ENCODE measurements around the gene OR4D6. TPM values are rescaled to one million over a fixed set of nuclear protein-coding genes. Genes with fewer than 3 reads are reported as not detected.
"Not testable (repeated sequence)": the region's sequence is repeated elsewhere in the genome, so short reads cannot be mapped to it uniquely, and the experiment has no call there.

The OR4D6 gene
- not detected for total RNA-seq

DNA sequence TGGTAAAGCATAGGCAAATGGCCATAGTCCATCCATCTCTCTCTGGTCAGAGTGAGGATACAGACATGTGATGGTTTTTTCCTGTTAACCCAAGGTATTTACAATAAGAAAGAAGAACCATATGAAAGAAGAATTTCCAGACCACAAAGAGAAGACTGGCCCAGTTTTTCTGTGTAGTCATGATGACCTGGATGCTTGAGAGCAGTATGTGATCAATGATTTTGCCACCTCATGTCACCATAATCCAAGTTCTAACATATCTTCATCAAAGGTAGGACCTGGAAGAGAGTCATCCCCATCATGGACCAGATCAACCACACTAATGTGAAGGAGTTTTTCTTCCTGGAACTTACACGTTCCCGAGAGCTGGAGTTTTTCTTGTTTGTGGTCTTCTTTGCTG is at the start of gene OR4D6:
Gene OR4D6 (plus strand): TSS at position 301 of the 400 bp plus-strand sequence. CDS start 0 bp downstream, at position 301.
- H3K9me3 ChIP-seq (ENCODE audit: low read depth, low read length), result no peaks in the 10 kb centered on the region
- H3K4me3 ChIP-seq (ENCODE audit: low read length), result no peak within 1 kb of the TSS
- no peaks in the 10 kb centered on the region for H3K27me3 ChIP-seq (ENCODE audit: insufficient read depth, low read length)
- no peaks in the 10 kb centered on the region for H3K4me1 ChIP-seq (ENCODE audit: insufficient read depth, low read length)

DNA sequence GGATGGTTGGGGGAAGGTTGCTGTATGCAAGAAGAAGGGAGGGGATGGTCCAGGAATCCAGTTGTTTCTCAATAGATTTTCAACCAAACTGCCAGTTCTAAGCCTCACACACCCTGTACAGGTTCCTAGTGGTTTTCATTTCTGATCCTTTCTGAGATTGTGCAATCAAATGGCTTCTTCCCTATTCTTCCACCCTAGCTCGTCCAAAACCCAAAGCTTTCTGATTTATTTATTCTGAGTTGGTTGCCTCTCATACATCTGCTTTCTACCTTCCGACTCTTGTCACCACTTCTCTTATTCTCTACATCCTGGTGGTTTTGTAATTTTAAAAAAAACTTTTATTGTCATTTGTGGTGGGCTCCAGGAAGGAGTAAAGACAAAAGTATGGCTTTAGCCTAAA is 43.1 kb upstream of the OR4D6 start:
- Histone ChIP-seq H3K4me1 (ENCODE audit: insufficient read depth, low read length) (peaks cover 19% of the 10 kb centered on the region), H3K27me3 (ENCODE audit: insufficient read depth, low read length) (peaks cover 6% of the 10 kb centered on the region), H3K9me3 (ENCODE audit: low read depth, low read length) (peaks cover 27% of the 10 kb centered on the region), H3K4me3 (ENCODE audit: low read length) (no peak overlapping the region)

- Histone ChIP-seq H3K4me1 (ENCODE audit: insufficient read depth, low read length) (peaks cover 19% of the 10 kb centered on the region), H3K27me3 (ENCODE audit: insufficient read depth, low read length) (peaks cover 6% of the 10 kb centered on the region), H3K4me3 (ENCODE audit: low read length) (no peak overlapping the region), H3K9me3 (ENCODE audit: low read depth, low read length) (peaks cover 17% of the 10 kb centered on the region)
Measured at GRCh38 chr11:59415111-59415510, 41.6 kb upstream of the OR4D6 start.

GRCh38 chr11:59416613-59417012 is 40.1 kb upstream of the OR4D6 start:
- peaks cover 6% of the 10 kb centered on the region for H3K27me3 ChIP-seq (ENCODE audit: insufficient read depth, low read length)
- no peak overlapping the region for H3K4me3 ChIP-seq (ENCODE audit: low read length)
- peaks cover 19% of the 10 kb centered on the region for H3K4me1 ChIP-seq (ENCODE audit: insufficient read depth, low read length)
- peaks cover 4% of the 10 kb centered on the region for H3K9me3 ChIP-seq (ENCODE audit: low read depth, low read length)

GRCh38 chr11:59417023-59417422 is 39.7 kb upstream of the OR4D6 start:
- H3K27me3 ChIP-seq (ENCODE audit: insufficient read depth, low read length), result peaks cover 6% of the 10 kb centered on the region
- no peak overlapping the region for H3K4me3 ChIP-seq (ENCODE audit: low read length)
- H3K4me1 ChIP-seq (ENCODE audit: insufficient read depth, low read length), result peaks cover 19% of the 10 kb centered on the region
- H3K9me3 ChIP-seq (ENCODE audit: low read depth, low read length), result peaks cover 4% of the 10 kb centered on the region

GRCh38 chr11:59418156-59418555 is 38.6 kb upstream of the OR4D6 start:
- H3K4me3 ChIP-seq (ENCODE audit: low read length), result no peak overlapping the region
- H3K4me1 ChIP-seq (ENCODE audit: insufficient read depth, low read length), result peaks cover 16% of the 10 kb centered on the region
- H3K27me3 ChIP-seq (ENCODE audit: insufficient read depth, low read length), result peaks cover 4% of the 10 kb centered on the region
- no peaks in the 10 kb centered on the region for H3K9me3 ChIP-seq (ENCODE audit: low read depth, low read length)

DNA sequence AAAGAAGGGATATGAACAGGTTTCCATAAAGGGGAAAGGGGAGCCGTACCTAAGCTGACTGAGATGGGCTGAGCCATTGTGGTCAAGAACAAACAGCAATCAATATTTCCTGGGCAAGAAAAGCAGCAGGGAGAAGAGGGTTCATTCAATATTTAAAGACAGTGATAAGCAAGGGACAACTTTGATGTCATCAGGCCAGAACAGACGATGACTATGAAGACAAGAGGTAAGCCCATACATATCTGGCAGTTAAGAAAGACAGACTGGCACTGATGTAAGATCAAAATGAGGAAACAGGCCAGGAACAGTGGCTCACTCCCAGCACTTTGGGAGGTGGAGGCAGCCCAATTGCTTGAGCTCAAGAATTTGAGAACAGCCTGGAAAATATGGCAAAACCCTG is 32.9 kb upstream of the OR4D6 start:
- no peaks in the 10 kb centered on the region for H3K27me3 ChIP-seq (ENCODE audit: insufficient read depth, low read length)
- no peak overlapping the region for H3K4me3 ChIP-seq (ENCODE audit: low read length)
- H3K4me1 ChIP-seq (ENCODE audit: insufficient read depth, low read length), result no peaks in the 10 kb centered on the region
- no peaks in the 10 kb centered on the region for H3K9me3 ChIP-seq (ENCODE audit: low read depth, low read length)

GRCh38 chr11:59425131-59425530 is 31.6 kb upstream of the OR4D6 start:
- no peaks in the 10 kb centered on the region for H3K4me1 ChIP-seq (ENCODE audit: insufficient read depth, low read length)
- no peaks in the 10 kb centered on the region for H3K9me3 ChIP-seq (ENCODE audit: low read depth, low read length)
- no peaks in the 10 kb centered on the region for H3K27me3 ChIP-seq (ENCODE audit: insufficient read depth, low read length)
- H3K4me3 ChIP-seq (ENCODE audit: low read length), result no peak overlapping the region

- Histone ChIP-seq H3K4me1 (ENCODE audit: insufficient read depth, low read length) (no peaks in the 10 kb centered on the region), H3K4me3 (ENCODE audit: low read length) (no peak within 1 kb of the TSS), H3K9me3 (ENCODE audit: low read depth, low read length) (no peaks in the 10 kb centered on the region), H3K27me3 (ENCODE audit: insufficient read depth, low read length) (peaks cover under 1% of the 10 kb centered on the region)
Measured at GRCh38 chr11:59426361-59427067, 30.2 kb upstream of the OR4D6 start, which contains the start of gene OR5A2. OR5A2 (minus strand) TSS chr11:59426413; CDS start chr11:59422953, 3,460 bp downstream.

DNA sequence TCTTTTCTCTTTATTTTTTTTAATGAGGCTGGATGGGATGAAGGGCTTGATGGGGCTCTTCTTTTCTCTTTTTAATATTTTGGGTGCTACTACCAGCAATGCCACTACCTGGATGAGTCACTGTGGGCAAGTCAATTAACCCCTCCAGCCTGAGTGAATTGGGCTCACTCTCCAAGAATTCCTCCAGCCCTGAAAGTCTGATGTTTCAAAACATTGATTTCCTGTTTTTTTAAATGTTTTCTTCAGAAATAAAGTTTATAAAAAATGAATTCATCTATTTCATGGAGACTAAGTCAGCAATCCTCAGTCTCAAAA is 29.7 kb upstream of the OR4D6 start:
- H3K9me3 ChIP-seq (ENCODE audit: low read depth, low read length), result no peaks in the 10 kb centered on the region
- no peak overlapping the region for H3K4me3 ChIP-seq (ENCODE audit: low read length)
- no peaks in the 10 kb centered on the region for H3K4me1 ChIP-seq (ENCODE audit: insufficient read depth, low read length)
- peaks cover 3% of the 10 kb centered on the region for H3K27me3 ChIP-seq (ENCODE audit: insufficient read depth, low read length)

DNA sequence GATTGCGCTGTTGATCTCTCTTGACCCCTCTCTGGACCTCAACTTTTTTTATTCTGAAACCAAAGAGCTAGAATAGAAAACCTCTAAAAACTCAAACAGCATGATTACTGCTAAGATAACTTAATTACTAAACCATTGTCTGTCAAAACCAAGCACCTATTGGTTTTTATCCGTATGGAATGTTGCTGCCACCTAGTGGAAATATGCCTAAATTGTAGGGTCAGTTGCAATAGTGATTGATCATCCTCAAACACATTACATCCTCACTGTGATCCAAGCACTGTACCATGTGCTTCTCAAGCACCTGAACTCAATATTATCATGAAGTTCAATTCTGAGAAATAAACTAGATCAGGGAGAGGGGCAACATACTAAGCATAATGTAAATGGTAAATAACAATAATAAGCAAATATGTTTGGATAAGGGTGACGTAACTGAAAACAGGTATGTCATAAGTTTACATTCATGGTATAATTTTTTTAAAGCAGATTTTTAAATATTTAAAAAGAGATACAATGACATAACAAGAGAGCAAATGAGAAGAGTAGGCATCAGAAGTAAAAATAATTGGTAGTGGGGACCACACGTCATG is 26.7 kb upstream of the OR4D6 start:
- H3K4me1 ChIP-seq (ENCODE audit: insufficient read depth, low read length), result no peaks in the 10 kb centered on the region
- no peak overlapping the region for H3K4me3 ChIP-seq (ENCODE audit: low read length)
- no peaks in the 10 kb centered on the region for H3K9me3 ChIP-seq (ENCODE audit: low read depth, low read length)
- H3K27me3 ChIP-seq (ENCODE audit: insufficient read depth, low read length), result peaks cover 5% of the 10 kb centered on the region

- Histone ChIP-seq H3K4me3 (ENCODE audit: low read length) (no peak within 1 kb of the TSS), H3K9me3 (ENCODE audit: low read depth, low read length) (no peaks in the 10 kb centered on the region), H3K27me3 (ENCODE audit: insufficient read depth, low read length) (peaks cover 5% of the 10 kb centered on the region), H3K4me1 (ENCODE audit: insufficient read depth, low read length) (no peaks in the 10 kb centered on the region)
Measured at GRCh38 chr11:59436169-59436568, 20.6 kb upstream of the OR4D6 start, which contains the start of gene OR5A1. OR5A1 (plus strand) TSS chr11:59436469; CDS start chr11:59443169, 6,700 bp downstream.

DNA sequence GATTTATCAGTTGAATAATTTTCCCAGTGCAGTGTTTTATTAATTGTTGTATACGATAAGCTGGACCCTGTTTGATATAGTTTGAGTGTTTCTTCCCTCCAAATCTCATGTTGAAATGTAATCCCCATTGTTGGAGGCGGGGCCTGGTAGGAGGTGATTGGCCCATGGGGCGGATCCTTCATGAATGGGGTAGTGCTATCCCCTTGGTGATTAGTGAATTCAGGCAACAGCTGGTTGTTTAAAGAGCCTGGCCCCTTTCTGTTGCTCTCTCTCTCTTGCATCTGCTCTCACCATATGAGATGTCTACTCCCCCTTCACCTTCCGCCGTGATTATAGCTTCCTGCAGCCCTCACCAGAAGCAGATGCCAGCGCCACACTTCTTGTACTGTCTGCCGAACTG is 19.0 kb upstream of the OR4D6 start:
- H3K9me3 ChIP-seq (ENCODE audit: low read depth, low read length), result no peaks in the 10 kb centered on the region
- peaks cover 2% of the 10 kb centered on the region for H3K27me3 ChIP-seq (ENCODE audit: insufficient read depth, low read length)
- H3K4me3 ChIP-seq (ENCODE audit: low read length), result no peak overlapping the region
- H3K4me1 ChIP-seq (ENCODE audit: insufficient read depth, low read length), result no peaks in the 10 kb centered on the region

- H3K9me3 ChIP-seq (ENCODE audit: low read depth, low read length); H3K4me1 ChIP-seq (ENCODE audit: insufficient read depth, low read length); H3K27me3 ChIP-seq (ENCODE audit: insufficient read depth, low read length); H3K4me3 ChIP-seq (ENCODE audit: low read length): not testable (repeated sequence)
Measured at GRCh38 chr11:59445624-59446023, 11.1 kb upstream of the OR4D6 start.

GRCh38 chr11:59448484-59448883 is 8.3 kb upstream of the OR4D6 start:
- H3K4me3 ChIP-seq (ENCODE audit: low read length), result no peak overlapping the region
- no peaks in the 10 kb centered on the region for H3K4me1 ChIP-seq (ENCODE audit: insufficient read depth, low read length)
- H3K27me3 ChIP-seq (ENCODE audit: insufficient read depth, low read length), result no peaks in the 10 kb centered on the region
- no peaks in the 10 kb centered on the region for H3K9me3 ChIP-seq (ENCODE audit: low read depth, low read length)

DNA sequence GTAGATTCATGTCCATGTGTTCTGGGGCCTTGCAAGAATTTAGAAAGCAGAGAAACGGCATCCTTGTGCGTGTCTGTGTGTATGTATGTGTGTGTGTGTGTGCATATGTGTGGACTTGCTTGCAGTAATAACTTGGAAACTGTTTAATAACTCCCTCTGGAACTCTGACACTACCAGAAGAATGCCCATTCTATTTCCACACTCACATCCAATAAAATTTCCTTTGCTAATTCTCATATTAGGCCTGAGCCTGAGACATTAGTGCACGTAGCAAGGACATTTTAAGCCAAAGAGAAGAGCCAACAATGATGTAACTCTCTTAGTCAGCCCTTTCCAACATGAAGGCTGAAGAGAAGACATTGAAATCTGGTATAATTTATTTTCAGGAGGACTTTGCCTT is 3.2 kb downstream of the OR4D6 start:
- H3K4me1 ChIP-seq (ENCODE audit: insufficient read depth, low read length), result no peaks in the 10 kb centered on the region
- no peak overlapping the region for H3K4me3 ChIP-seq (ENCODE audit: low read length)
- H3K9me3 ChIP-seq (ENCODE audit: low read depth, low read length), result no peaks in the 10 kb centered on the region
- no peaks in the 10 kb centered on the region for H3K27me3 ChIP-seq (ENCODE audit: insufficient read depth, low read length)

Measured in mononuclear cell (primary cell).